NT2/D1 (cell line): Measurements from ENCODE around the gene METAP1D.

ENCODE experiments used
- DNase-seq: peaks from one replicate; pipeline ENCODE4 v3.0.0-alpha.2; 2011; ENCODE audit warnings: low read depth, low spot score
- H3K27me3 ChIP-seq: 2 replicates; pipeline ENCODE4 v1.6.0; 2011; ENCODE audit warnings: mild to moderate bottlenecking; ENCODE audit not compliant: insufficient read length, insufficient read depth
- H3K36me3 ChIP-seq: 2 replicates; pipeline ENCODE4 v1.6.1; 2011; ENCODE audit warnings: mild to moderate bottlenecking, low read length, mixed read lengths; ENCODE audit not compliant: insufficient read depth, insufficient read length
- H3K4me1 ChIP-seq: 2 replicates; pipeline ENCODE4 v1.5.1; 2011; ENCODE audit not compliant: insufficient read depth, insufficient read length
- H3K4me3 ChIP-seq: 2 replicates; pipeline ENCODE4 v1.5.1; 2011; ENCODE audit warnings: low read depth; ENCODE audit not compliant: insufficient read length
- H3K9ac ChIP-seq: 2 replicates; pipeline ENCODE4 v1.6.0; 2011; ENCODE audit warnings: low read depth; ENCODE audit not compliant: insufficient read length
- H3K9me3 ChIP-seq: 2 replicates; pipeline ENCODE4 v1.5.1; 2011; ENCODE audit warnings: mild to moderate bottlenecking, low read length; ENCODE audit not compliant: insufficient read depth
- SUZ12 ChIP-seq: IDR thresholded peaks from 2 replicates; pipeline ENCODE4 v1.6.1; 2011; ENCODE audit not compliant: insufficient read length, insufficient read depth; ENCODE audit errors: extremely low read depth
- YY1 ChIP-seq: IDR thresholded peaks from 2 replicates; pipeline ENCODE4 v1.6.1; 2011; ENCODE audit not compliant: insufficient read length, insufficient read depth
- ZNF274 ChIP-seq: IDR thresholded peaks from 2 replicates; pipeline ENCODE4 v1.6.1; 2011; ENCODE audit warnings: mild to moderate bottlenecking, low read depth, low read length

METAP1D gene

DNA sequence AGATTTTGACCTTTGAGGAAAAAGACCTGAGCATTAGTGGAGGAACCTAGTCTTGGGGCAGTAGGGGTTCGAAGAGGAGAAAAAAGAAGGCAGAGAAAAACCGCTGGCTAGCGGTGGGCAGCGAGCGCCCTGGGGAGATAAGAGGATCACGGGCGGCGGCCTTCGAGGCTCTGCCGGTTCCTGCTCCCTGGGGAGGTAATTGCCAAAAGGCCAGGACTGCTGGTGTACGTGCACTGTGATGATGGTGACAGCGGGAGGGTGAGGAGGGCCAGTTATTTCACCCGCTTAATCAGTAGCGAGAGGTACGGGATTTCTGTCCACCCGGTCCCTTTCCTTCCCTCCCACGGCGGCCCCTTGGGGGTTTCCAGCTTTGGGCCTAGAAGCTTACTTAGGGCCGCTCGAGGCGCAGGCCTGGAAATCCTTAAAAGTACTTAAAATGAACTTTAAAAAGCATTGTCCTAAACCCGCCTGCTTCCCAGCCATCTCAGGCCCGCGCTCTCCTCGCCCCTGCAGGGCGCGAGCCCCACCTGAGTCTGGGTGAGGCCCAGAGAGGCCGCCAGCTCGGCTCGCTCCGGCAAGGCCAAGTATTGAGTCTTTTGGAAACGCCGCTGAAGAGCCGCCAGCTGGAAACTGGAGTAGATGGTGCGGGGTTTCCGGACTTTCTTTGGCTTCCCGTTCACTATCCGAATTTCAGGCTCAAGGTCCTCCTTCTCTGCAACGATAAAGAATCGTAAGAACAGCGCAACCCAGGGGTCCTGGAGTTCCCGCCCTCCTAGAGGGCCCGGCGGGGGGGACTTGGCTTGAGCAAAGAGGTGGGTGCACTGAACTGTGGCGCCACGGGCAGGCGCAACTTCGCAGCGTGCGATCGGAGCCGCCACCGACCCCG lies 101.4 kb downstream of the METAP1D start:
- H3K9ac ChIP-seq, result peak overlapping the region; percentile 59
- TF ChIP-seq ZNF274, result no peak
- peak; percentile 62 for TF ChIP-seq SUZ12
- no peak for TF ChIP-seq YY1
- H3K27me3 ChIP-seq, result peaks cover 91% of the 10 kb centered on the region
- H3K36me3 ChIP-seq, result no peaks in the 10 kb centered on the region
- peaks cover 14% of the 10 kb centered on the region for H3K4me1 ChIP-seq
- no peaks in the 10 kb centered on the region for H3K9me3 ChIP-seq
- no peak for DNase-seq
- H3K4me3 ChIP-seq, result peak overlapping the region; percentile 45

DNA sequence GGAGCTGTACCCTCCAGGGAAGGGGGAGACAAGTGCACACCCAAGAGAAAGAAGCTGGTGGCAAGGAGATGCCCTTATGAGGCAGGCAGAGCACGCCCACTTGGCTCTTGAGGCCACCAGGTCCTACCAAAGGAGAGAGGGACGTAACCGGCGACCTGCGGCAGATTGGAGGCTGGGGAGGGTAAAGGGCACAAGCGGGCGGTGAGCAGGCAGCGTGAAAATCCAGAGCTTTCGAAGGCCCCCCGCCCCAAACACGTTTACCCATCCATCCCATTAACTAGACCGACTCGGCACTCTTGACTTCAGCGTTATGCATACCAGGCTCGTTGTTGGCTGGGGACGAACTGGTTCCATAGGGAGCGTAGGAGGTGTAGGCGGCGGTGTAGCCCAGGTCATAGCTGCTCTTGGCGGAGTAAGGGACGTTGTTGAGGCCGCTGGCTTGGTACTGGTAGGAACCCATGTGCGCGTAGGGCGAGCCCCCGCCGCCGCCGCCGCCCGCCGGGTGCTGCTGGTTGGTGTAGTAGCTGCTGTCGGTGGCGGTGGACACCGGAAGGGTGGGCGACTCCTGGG lies 102.2 kb downstream of the METAP1D start:
- Histone ChIP-seq H3K36me3 (no peaks in the 10 kb centered on the region), H3K27me3 (peaks cover 92% of the 10 kb centered on the region), H3K4me1 (peaks cover 10% of the 10 kb centered on the region), H3K9ac (peak overlapping the region; percentile 59), H3K4me3 (peak overlapping the region; percentile 45), H3K9me3 (no peaks in the 10 kb centered on the region)
- TF ChIP-seq YY1 (no peak), ZNF274 (no peak), SUZ12 (no peak)
- DNase-seq, result no peak

DNA sequence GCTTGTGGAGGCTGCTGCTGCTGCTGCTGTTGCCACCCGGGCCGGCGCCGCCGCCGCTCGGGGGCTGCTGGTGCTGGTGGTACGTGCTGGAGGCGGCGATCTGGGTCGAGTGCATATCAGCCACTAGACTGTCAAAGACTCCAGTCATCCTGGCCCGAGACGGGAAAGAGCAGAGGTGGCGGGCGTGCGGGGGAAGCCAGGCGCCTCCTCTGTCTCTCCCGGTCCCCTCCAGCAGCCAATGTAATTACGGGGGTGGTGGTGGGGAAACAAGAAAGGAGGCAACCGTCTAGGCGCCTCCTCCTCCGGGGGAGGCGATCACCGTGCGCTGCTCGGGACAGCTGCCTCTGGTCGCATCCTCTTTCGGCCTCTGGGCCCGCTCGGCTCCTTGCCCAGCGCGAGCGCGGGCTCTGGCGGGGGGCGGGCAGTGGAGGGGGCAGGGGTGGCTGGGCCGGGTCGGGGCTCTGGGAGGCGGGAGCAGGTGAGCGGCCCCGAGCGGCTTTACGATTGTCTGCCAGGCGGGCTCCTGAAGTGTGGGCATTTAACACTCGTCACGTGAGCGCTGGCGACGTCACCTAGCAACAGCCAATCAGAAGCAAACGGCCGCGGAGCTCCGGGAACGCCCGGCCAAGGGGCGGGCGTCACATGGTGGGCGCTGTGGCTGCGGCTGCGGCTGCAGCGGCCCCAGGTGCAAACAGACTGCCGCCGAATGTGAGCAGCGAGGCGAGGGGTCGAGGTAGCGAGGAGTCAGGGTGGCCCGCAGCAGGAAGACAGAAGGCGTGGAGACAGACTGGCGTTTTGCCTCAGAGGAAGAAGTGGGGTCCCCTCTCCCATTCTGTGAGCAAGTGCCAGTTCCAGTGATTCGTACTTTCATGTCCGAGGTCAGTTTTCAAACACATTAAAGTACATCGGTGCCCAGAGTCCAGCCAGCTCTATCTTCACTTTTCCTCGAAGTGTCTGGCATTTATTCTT lies 102.9 kb downstream of the METAP1D start, which contains the start of gene DLX2:
TSS of gene DLX2 (minus strand) at position 510 of the 969 bp plus-strand sequence. CDS start at position 148, 362 bp downstream.
- DNase-seq, result peak; percentile 90
- Histone ChIP-seq H3K9me3 (no peaks in the 10 kb centered on the region), H3K4me3 (peak within 1 kb of the TSS; percentile 45), H3K36me3 (no peaks in the 10 kb centered on the region), H3K9ac (peak within 1 kb of the TSS; percentile 59), H3K27me3 (peaks cover 91% of the 10 kb centered on the region), H3K4me1 (peaks cover 10% of the 10 kb centered on the region)
- TF ChIP-seq SUZ12 (no peak), ZNF274 (no peak), YY1 (no peak)

- H3K9ac ChIP-seq, result no peak overlapping the region
- peaks cover 87% of the 10 kb centered on the region for H3K27me3 ChIP-seq
- no peak for DNase-seq
- H3K9me3 ChIP-seq, result no peaks in the 10 kb centered on the region
- H3K36me3 ChIP-seq, result no peaks in the 10 kb centered on the region
- no peak for TF ChIP-seq ZNF274
- no peak for TF ChIP-seq SUZ12
- TF ChIP-seq YY1, result no peak
- no peak overlapping the region for H3K4me3 ChIP-seq
- peaks cover 10% of the 10 kb centered on the region for H3K4me1 ChIP-seq
Measured at GRCh38 chr2:172103471-172104272, 103.9 kb downstream of the METAP1D start.

GRCh38 chr2:172105471-172106107 lies 105.8 kb downstream of the METAP1D start:
- Histone ChIP-seq H3K4me3 (peak overlapping the region; percentile 41), H3K9me3 (no peaks in the 10 kb centered on the region), H3K36me3 (no peaks in the 10 kb centered on the region), H3K4me1 (peaks cover 10% of the 10 kb centered on the region), H3K9ac (peak overlapping the region; percentile 52), H3K27me3 (peaks cover 68% of the 10 kb centered on the region)
- TF ChIP-seq SUZ12 (no peak), YY1 (no peak), ZNF274 (no peak)
- DNase-seq, result no peak
